ENCODE data around the gene OPCML. TPM values are rescaled to one million over a fixed set of nuclear protein-coding genes. Genes with fewer than 3 reads are reported as not detected.

The OPCML gene
- total RNA-seq, 1 donor from 2014 or later, result 2.7 TPM

GRCh38 chr11:133529807-133530500 lies 2.3 kb downstream of the OPCML start:
- peaks cover 48% of the 10 kb centered on the region for H3K27me3 Mint-ChIP-seq (ENCODE audit: low read depth)
- H3K9me3 Mint-ChIP-seq (ENCODE audit: low read depth), result no peaks in the 10 kb centered on the region
- no peak overlapping the region for H3K4me3 Mint-ChIP-seq (ENCODE audit: unreplicated experiment)
- H3K4me1 Mint-ChIP-seq (ENCODE audit: low read depth), result peaks cover 6% of the 10 kb centered on the region
- DNase-seq (ENCODE audit: low spot score), result no peak
- H3K27ac Mint-ChIP-seq (ENCODE audit: unreplicated experiment), result no peak overlapping the region
- no peaks in the 10 kb centered on the region for H3K36me3 Mint-ChIP-seq (ENCODE audit: low read depth)
- no peak for TF ChIP-seq CTCF (IDR thresholded peaks at IDR 0.05)

DNA sequence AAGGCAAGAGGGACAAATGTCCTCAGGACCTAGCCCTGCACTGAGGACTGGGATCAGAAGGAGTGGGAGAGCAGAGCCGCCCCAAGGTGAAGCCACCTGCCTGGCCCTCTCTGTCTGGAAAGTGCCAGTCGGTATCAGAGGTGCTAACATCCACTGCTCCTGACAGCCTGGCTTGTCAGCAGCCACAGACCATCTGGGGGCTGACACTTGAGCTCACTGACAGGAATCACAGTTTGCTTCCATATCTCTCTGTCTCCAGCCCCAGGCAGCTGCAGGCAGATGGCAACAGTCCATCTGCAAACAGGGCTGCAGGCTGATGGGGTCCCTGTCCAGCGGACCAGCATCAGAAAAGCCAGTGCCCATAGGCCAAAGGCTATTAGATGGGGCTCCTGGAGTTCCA lies 5.5 kb downstream of the OPCML start:
- Mint-ChIP-seq H3K4me1 (ENCODE audit: low read depth) (no peaks in the 10 kb centered on the region), H3K4me3 (ENCODE audit: unreplicated experiment) (no peak overlapping the region), H3K27me3 (ENCODE audit: low read depth) (peaks cover 25% of the 10 kb centered on the region), H3K9me3 (ENCODE audit: low read depth) (no peaks in the 10 kb centered on the region), H3K36me3 (ENCODE audit: low read depth) (no peaks in the 10 kb centered on the region), H3K27ac (ENCODE audit: unreplicated experiment) (no peak overlapping the region)
- TF ChIP-seq CTCF (IDR thresholded peaks at IDR 0.05), result no peak
- DNase-seq (ENCODE audit: low spot score), result no peak

DNA sequence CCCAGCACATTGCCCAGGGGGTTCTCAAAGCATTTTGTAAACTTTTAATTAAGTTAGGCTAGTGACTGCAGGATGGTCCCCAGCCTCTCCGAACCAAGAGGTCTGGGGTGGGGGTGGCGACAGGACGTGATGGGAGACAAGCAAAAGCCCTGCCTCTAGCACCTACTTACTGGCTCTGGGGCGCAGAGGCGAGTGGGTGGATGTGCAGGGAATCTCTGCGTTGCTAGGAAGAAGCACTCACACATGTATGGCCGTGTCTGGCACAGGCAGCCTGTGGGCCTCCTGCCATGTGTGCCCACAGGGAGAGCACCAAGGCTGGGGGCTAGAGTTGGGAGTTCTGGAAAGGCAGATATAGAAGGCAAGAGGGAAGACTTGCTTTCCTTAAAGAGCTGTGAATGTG lies 6.3 kb downstream of the OPCML start:
- Mint-ChIP-seq H3K4me3 (ENCODE audit: unreplicated experiment) (no peak overlapping the region), H3K36me3 (ENCODE audit: low read depth) (no peaks in the 10 kb centered on the region), H3K4me1 (ENCODE audit: low read depth) (peaks cover under 1% of the 10 kb centered on the region), H3K27ac (ENCODE audit: unreplicated experiment) (no peak overlapping the region), H3K9me3 (ENCODE audit: low read depth) (no peaks in the 10 kb centered on the region), H3K27me3 (ENCODE audit: low read depth) (peaks cover 18% of the 10 kb centered on the region)
- no peak for TF ChIP-seq CTCF (IDR thresholded peaks at IDR 0.05)
- DNase-seq (ENCODE audit: low spot score), result no peak

DNA sequence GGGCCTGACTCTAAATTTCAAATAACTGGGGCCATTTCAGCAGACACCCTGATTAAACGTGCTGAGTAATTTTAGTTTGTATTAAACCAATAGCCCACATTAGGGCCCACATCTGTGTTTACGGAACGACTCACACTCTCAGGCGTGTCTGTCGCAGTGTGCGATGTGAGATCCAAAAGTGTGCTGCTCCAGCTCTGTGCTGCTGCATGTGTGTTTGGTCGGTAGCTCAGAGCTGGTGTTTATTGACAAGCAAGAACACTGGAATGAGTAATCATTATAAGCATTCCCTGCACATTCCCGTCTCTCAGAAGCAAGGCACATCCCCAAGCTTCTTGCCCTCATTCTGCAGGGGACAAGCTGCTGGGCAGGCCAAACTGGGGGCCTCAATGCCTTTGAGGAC lies 7.8 kb downstream of the OPCML start:
- no peak for TF ChIP-seq CTCF (IDR thresholded peaks at IDR 0.05)
- H3K4me3 Mint-ChIP-seq (ENCODE audit: unreplicated experiment), result no peak overlapping the region
- H3K27ac Mint-ChIP-seq (ENCODE audit: unreplicated experiment), result no peak overlapping the region
- DNase-seq (ENCODE audit: low spot score), result no peak
- no peaks in the 10 kb centered on the region for H3K9me3 Mint-ChIP-seq (ENCODE audit: low read depth)
- H3K4me1 Mint-ChIP-seq (ENCODE audit: low read depth), result peaks cover 6% of the 10 kb centered on the region
- no peaks in the 10 kb centered on the region for H3K36me3 Mint-ChIP-seq (ENCODE audit: low read depth)
- H3K27me3 Mint-ChIP-seq (ENCODE audit: low read depth), result peaks cover 9% of the 10 kb centered on the region

DNA sequence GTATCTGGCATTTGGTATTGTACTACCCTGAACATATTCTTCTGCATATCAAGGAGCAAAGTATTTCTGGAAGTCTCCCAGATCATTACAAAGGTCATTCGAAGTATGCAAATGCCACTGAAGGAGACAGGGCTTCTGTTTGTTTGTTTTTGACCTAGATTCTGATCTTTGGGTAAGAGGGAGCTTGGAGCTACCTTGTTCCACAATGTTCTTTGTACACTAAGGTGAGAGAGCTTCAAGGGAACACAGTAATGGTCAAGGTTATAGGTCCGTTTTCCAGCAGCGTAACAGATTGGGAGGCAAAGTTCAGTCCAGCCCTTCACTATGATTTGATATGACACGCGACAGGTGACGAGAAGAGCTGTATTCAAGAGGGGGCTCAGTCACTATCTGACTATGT lies 10.0 kb downstream of the OPCML start:
- H3K4me3 Mint-ChIP-seq (ENCODE audit: unreplicated experiment), result no peak overlapping the region
- H3K27me3 Mint-ChIP-seq (ENCODE audit: low read depth), result no peaks in the 10 kb centered on the region
- H3K27ac Mint-ChIP-seq (ENCODE audit: unreplicated experiment), result no peak overlapping the region
- H3K4me1 Mint-ChIP-seq (ENCODE audit: low read depth), result peaks cover 6% of the 10 kb centered on the region
- no peaks in the 10 kb centered on the region for H3K36me3 Mint-ChIP-seq (ENCODE audit: low read depth)
- DNase-seq (ENCODE audit: low spot score), result no peak
- no peak for TF ChIP-seq CTCF (IDR thresholded peaks at IDR 0.05)
- H3K9me3 Mint-ChIP-seq (ENCODE audit: low read depth), result no peaks in the 10 kb centered on the region
